Smooth muscle cell (in vitro differentiated cells): Measurements from ENCODE around the gene EXOC6B. TPM values are rescaled to one million over a fixed set of nuclear protein-coding genes. Genes with fewer than 3 reads are reported as not detected.

Experiments
- DNase-seq: peaks from one replicate; lab custom pipeline; 2025; ENCODE audit not compliant: unreplicated experiment; lab: John Stamatoyannopoulos, UW
- H2AFZ ChIP-seq: fragments of 200-600 bp; sonication (generic); 2 replicates; pipeline ENCODE4 v1.6.0; 2016; ENCODE audit warnings: antibody characterized with exemption, low read depth, mild to moderate bottlenecking
- H3F3A ChIP-seq: fragments of 200-600 bp; sonication (generic); 2 replicates; pipeline ENCODE4 v1.6.0; 2017; ENCODE audit warnings: antibody characterized with exemption, low read depth
- H3K27ac ChIP-seq: fragments of 200-600 bp; sonication (generic); 2 replicates; pipeline ENCODE4 v1.5.1; 2016; ENCODE audit warnings: low read depth, mild to moderate bottlenecking
- H3K27me3 ChIP-seq: fragments of 200-600 bp; sonication (generic); 2 replicates; pipeline ENCODE4 v1.6.1; 2016; ENCODE audit warnings: low read depth, mild to moderate bottlenecking
- H3K36me3 ChIP-seq: fragments of 200-600 bp; sonication (generic); 2 replicates; pipeline ENCODE4 v1.5.1; 2016; ENCODE audit warnings: low read depth
- H3K4me1 ChIP-seq: fragments of 200-600 bp; sonication (generic); 2 replicates; pipeline ENCODE4 v1.5.1; 2016; ENCODE audit warnings: low read depth
- H3K4me2 ChIP-seq: fragments of 200-600 bp; sonication (generic); 2 replicates; pipeline ENCODE4 v1.6.0; 2016; ENCODE audit warnings: mild to moderate bottlenecking
- H3K4me3 ChIP-seq: fragments of 200-600 bp; sonication (generic); 2 replicates; pipeline ENCODE4 v1.5.1; 2016; ENCODE audit warnings: mild to moderate bottlenecking
- H3K79me2 ChIP-seq: fragments of 200-600 bp; sonication (generic); 2 replicates; pipeline ENCODE4 v1.6.0; 2016; ENCODE audit warnings: low read depth, mild to moderate bottlenecking
- H3K9ac ChIP-seq: fragments of 200-600 bp; sonication (generic); 2 replicates; pipeline ENCODE4 v1.6.0; 2016; ENCODE audit warnings: low read depth
- H3K9me3 ChIP-seq: fragments of 200-600 bp; sonication (generic); replicated peaks from 2 replicates; pipeline ENCODE4 v1.5.1; 2016; ENCODE audit warnings: low read depth
- H4K20me1 ChIP-seq: fragments of 200-600 bp; sonication (generic); 2 replicates; pipeline ENCODE4 v1.6.0; 2016; ENCODE audit warnings: low read depth
- WGBS: methylation state at CpG from one replicate; pipeline ENCODE4 v1.1.7; 2016; ENCODE audit warnings: low lambda C conversion rate; 5-methylcytosine and 5-hydroxymethylcytosine counted together
- polyA plus RNA-seq: library from polyadenylated mRNA; unstranded; fragments of >200 nt; fragmentation: Nextera tagmentation; extraction: Ambion mirVana; gene quantifications from 2 replicates; pipeline ENCODE4 v1.2.1, GENCODE V29; 2016
- total RNA-seq: library from RNA; depleted of rRNA; stranded (reverse); fragments of >200 nt; gene quantifications from 2 replicates; pipeline ENCODE4 v1.2.3, GENCODE V29; 2014
- TF ChIP-seq, protein P1 (sequence below): fragments of 200-600 bp; sonication (generic); IDR thresholded peaks from 2 replicates; pipeline ENCODE4 v1.5.1; 2017; ENCODE audit warnings: borderline replicate concordance, mild to moderate bottlenecking, antibody characterized with exemption; ENCODE audit not compliant: insufficient read depth, poor library complexity, severe bottlenecking

Gene EXOC6B
- total and polyA plus RNA-seq, 2 experiments from 2014 or later, result 6.9 to 19.7 TPM

DNA sequence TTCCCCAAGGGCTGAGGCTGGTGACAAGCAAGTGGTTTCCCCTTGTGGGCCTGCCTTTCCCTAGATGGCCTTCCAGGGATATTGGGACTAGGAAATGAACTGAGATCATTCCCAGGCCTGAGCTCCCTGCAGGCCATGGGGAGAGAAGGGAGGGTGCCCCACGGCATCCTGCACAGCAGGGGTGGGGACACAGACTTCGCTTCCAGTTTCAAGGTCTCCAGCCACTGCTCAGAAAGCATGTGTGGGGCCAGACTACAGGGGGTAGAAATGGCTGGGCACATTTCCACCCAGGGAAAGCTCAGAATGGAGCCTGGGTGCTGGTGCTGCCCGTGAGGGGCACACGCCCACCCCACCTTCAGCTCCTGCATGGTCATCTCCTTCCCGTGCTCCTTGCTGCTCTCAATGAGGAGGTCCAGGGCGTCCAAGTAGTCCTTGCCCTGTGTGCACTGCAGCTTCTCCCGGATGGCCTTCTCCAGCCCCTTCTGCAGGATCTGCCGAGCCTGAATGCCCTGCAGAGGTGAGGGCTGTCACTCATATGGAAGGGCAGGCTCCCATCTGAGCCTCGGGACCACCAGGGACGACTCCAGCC, 691.3 kb downstream of the EXOC6B start:
- no peaks in the 10 kb centered on the region for H3F3A ChIP-seq
- no peaks in the 10 kb centered on the region for H4K20me1 ChIP-seq
- no peak overlapping the region for H3K27ac ChIP-seq
- no peak overlapping the region for H3K4me2 ChIP-seq
- no peak overlapping the region for H3K4me3 ChIP-seq
- 91% methylated on average over 10 of the region's 10 CpGs for WGBS
- H3K9ac ChIP-seq, result no peak overlapping the region
- H2AFZ ChIP-seq, result no peak overlapping the region
- H3K79me2 ChIP-seq, result no peaks in the 10 kb centered on the region
- peaks cover 14% of the 10 kb centered on the region for H3K4me1 ChIP-seq
- H3K9me3 ChIP-seq, result no peaks in the 10 kb centered on the region
- TF ChIP-seq, protein P1, sequence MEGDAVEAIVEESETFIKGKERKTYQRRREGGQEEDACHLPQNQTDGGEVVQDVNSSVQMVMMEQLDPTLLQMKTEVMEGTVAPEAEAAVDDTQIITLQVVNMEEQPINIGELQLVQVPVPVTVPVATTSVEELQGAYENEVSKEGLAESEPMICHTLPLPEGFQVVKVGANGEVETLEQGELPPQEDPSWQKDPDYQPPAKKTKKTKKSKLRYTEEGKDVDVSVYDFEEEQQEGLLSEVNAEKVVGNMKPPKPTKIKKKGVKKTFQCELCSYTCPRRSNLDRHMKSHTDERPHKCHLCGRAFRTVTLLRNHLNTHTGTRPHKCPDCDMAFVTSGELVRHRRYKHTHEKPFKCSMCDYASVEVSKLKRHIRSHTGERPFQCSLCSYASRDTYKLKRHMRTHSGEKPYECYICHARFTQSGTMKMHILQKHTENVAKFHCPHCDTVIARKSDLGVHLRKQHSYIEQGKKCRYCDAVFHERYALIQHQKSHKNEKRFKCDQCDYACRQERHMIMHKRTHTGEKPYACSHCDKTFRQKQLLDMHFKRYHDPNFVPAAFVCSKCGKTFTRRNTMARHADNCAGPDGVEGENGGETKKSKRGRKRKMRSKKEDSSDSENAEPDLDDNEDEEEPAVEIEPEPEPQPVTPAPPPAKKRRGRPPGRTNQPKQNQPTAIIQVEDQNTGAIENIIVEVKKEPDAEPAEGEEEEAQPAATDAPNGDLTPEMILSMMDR, result no peak
- H3K36me3 ChIP-seq, result no peaks in the 10 kb centered on the region
- H3K27me3 ChIP-seq, result no peaks in the 10 kb centered on the region
- DNase-seq, result no peak

DNA sequence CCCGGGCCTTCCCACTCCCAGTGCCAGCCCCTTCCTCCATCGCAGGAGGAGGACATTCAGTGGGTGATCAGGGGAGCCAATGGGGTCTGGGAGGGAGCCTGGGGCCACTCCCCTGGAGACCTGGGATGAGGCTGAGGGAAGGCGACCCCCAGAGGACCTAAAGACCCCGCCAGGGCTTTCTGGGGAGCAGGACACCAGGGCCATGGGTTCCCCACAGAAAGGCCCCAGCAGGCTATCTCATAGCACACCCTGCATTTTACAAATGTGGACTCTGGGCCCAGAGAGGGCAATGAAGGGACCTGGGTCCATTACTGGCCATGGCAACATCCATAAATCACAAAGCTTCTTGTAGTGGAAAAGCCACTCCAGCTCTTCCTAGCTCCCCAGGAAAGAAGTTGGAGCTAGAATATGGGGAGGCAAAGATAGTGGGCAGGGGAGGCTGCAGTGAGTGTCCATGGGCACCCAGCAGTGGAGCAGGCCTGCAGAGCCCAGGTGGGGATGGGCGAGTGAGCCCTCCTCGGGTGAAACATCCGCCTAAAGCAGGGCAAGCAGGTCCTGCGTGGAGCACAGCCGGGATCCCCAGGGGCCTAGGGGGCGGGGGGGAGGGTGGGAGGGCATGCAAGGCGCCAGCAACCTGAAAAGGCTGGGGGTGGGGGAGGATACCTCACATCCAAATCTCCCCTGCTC, 692.0 kb downstream of the EXOC6B start:
- Histone ChIP-seq H3K27me3 (no peaks in the 10 kb centered on the region), H4K20me1 (no peaks in the 10 kb centered on the region), H2AFZ (no peak overlapping the region), H3K4me3 (no peak overlapping the region), H3K36me3 (no peaks in the 10 kb centered on the region), H3K9me3 (no peaks in the 10 kb centered on the region), H3K79me2 (no peaks in the 10 kb centered on the region), H3K27ac (no peak overlapping the region), H3K4me2 (no peak overlapping the region), H3K9ac (no peak overlapping the region), H3K4me1 (peaks cover 16% of the 10 kb centered on the region), H3F3A (no peaks in the 10 kb centered on the region)
- no peak for DNase-seq
- WGBS, result 81% methylated on average over 9 of the region's 11 CpGs
- TF ChIP-seq, protein P1, result no peak

DNA sequence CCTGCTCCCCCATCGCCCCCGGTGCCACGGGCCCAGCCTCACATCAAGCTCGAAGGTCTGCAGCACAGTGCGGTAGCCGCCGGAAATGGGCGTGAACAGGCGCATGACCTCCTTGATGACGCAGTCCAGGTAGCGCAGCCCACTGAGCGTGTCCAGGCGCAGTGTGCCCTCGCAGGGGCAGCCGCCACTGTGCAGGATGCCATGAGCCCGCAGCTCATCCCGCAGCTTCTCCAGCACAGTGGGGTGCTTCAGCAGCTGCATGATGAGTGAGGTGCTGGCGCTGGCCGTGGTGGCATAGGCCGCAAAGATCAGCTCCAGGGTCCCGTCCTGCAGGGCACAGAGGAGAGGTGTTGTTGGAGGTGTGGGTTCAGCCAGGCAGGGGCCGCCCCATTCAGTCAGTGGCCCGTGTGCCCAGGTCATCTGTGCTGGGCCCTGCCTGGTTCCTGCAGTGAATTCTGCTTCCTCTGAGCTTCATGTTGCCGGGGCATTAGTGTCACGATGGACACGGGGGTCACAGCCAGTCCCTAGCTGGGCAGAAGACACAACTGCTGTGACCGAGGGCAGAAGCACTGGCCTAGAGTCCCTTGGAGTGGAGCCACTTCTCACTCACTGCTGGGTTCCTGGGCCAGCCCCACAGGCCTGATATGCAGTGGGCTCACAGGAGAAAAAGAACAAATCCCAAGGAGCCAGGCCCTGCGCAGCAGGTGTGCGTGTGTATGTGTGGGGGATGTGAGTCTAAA, 692.7 kb downstream of the EXOC6B start:
- H3F3A ChIP-seq, result no peaks in the 10 kb centered on the region
- peaks cover 16% of the 10 kb centered on the region for H3K4me1 ChIP-seq
- TF ChIP-seq, protein P1, result no peak
- no peak overlapping the region for H2AFZ ChIP-seq
- no peaks in the 10 kb centered on the region for H3K79me2 ChIP-seq
- H3K36me3 ChIP-seq, result no peaks in the 10 kb centered on the region
- no peak overlapping the region for H3K4me3 ChIP-seq
- H3K4me2 ChIP-seq, result no peak overlapping the region
- H4K20me1 ChIP-seq, result no peaks in the 10 kb centered on the region
- no peaks in the 10 kb centered on the region for H3K9me3 ChIP-seq
- DNase-seq, result no peak
- WGBS, result 95% methylated on average over 28 of the region's 29 CpGs
- no peaks in the 10 kb centered on the region for H3K27me3 ChIP-seq
- no peak overlapping the region for H3K27ac ChIP-seq
- no peak overlapping the region for H3K9ac ChIP-seq
